ENCODE data around the gene TMEM229B. TPM values are rescaled to one million over a fixed set of nuclear protein-coding genes. Genes with fewer than 3 reads are reported as not detected.

The TMEM229B gene
- total and polyA plus RNA-seq, 4 donors: 1.5 to 4.5 (median 2.5) TPM

GRCh38 chr14:67497216-67497615, 8.7 kb upstream of the TMEM229B start:
- Histone ChIP-seq H3K4me1 (ENCODE audit: control insufficient read depth in 5 of 5, insufficient read depth in 5 of 5, low read length in 5 of 5) (no peaks in the 10 kb centered on the region), H3K9ac (ENCODE audit: insufficient read depth in 1 of 2, low read length in 2 of 2) (no peak overlapping the region), H3K27ac (ENCODE audit: low read depth in 1 of 2, low read length in 1 of 2) (no peak overlapping the region), H3K36me3 (ENCODE audit: control insufficient read depth in 4 of 4, insufficient read depth in 4 of 4, low read length in 4 of 4) (no peaks in the 10 kb centered on the region), H3K9me3 (ENCODE audit: control insufficient read depth in 4 of 4, insufficient read depth in 3 of 4, low read length in 3 of 4) (peaks cover 0 to 9% (median 2%) of the 10 kb centered on the region in 4 donors), H3K27me3 (ENCODE audit: control insufficient read depth in 3 of 3, insufficient read depth in 3 of 3, low read length in 2 of 3) (no peaks in the 10 kb centered on the region), H3K4me3 (no peak overlapping the region)
- TF ChIP-seq CTCF (IDR thresholded peaks at IDR 0.05; ENCODE audit: control extremely low read depth, extremely low read depth): no peak
- DNase-seq (no peak), ATAC-seq (ENCODE audit: insufficient read depth, low FRiP score) (no peak)
- 84 to 89% methylated on average over 13 of the region's 13 CpGs for WGBS, 2 donors

- 96% methylated on average over 1 of the region's 1 CpG for WGBS, 2 donors
- TF ChIP-seq CTCF (IDR thresholded peaks at IDR 0.05; ENCODE audit: control extremely low read depth, extremely low read depth): no peak
Observed at GRCh38 chr14:67495827-67496226, 7.3 kb upstream of the TMEM229B start.

GRCh38 chr14:67493092-67493717, 4.7 kb upstream of the TMEM229B start:
- Histone ChIP-seq H3K9me3 (ENCODE audit: control insufficient read depth in 4 of 4, insufficient read depth in 3 of 4, low read length in 3 of 4) (peaks cover 0 to 9% (median 2%) of the 10 kb centered on the region in 4 donors), H3K9ac (ENCODE audit: insufficient read depth in 1 of 2, low read length in 2 of 2) (no peak overlapping the region), H3K4me1 (ENCODE audit: control insufficient read depth in 5 of 5, insufficient read depth in 5 of 5, low read length in 5 of 5) (no peaks in the 10 kb centered on the region), H3K4me3 (no peak overlapping the region), H3K27ac (ENCODE audit: low read depth in 1 of 2, low read length in 1 of 2) (no peak overlapping the region), H3K36me3 (ENCODE audit: control insufficient read depth in 4 of 4, insufficient read depth in 4 of 4, low read length in 4 of 4) (no peaks in the 10 kb centered on the region), H3K27me3 (ENCODE audit: control insufficient read depth in 3 of 3, insufficient read depth in 3 of 3, low read length in 2 of 3) (no peaks in the 10 kb centered on the region)
- no peak for TF ChIP-seq CTCF (IDR thresholded peaks at IDR 0.05; ENCODE audit: control extremely low read depth, extremely low read depth)
- ATAC-seq (ENCODE audit: insufficient read depth, low FRiP score): no peak
- 93 to 94% methylated on average over 8 of the region's 8 CpGs for WGBS, 2 donors
- no peak for DNase-seq

More at GRCh38 chr14:67495827-67496226, 7.3 kb upstream of the TMEM229B start:
- Histone ChIP-seq H3K9me3 (ENCODE audit: control insufficient read depth in 4 of 4, insufficient read depth in 3 of 4, low read length in 3 of 4) (peaks cover 0 to 9% (median 2%) of the 10 kb centered on the region in 4 donors), H3K4me1 (ENCODE audit: control insufficient read depth in 5 of 5, insufficient read depth in 5 of 5, low read length in 5 of 5) (no peaks in the 10 kb centered on the region), H3K27ac (ENCODE audit: low read depth in 1 of 2, low read length in 1 of 2) (no peak overlapping the region), H3K27me3 (ENCODE audit: control insufficient read depth in 3 of 3, insufficient read depth in 3 of 3, low read length in 2 of 3) (no peaks in the 10 kb centered on the region), H3K36me3 (ENCODE audit: control insufficient read depth in 4 of 4, insufficient read depth in 4 of 4, low read length in 4 of 4) (no peaks in the 10 kb centered on the region), H3K4me3 (no peak overlapping the region), H3K9ac (ENCODE audit: insufficient read depth in 1 of 2, low read length in 2 of 2) (no peak overlapping the region)
- no peak for DNase-seq
- ATAC-seq (ENCODE audit: insufficient read depth, low FRiP score): no peak

- WGBS, 2 donors: 90 to 94% methylated on average over 3 of the region's 3 CpGs
- no peak overlapping the region for H3K9ac ChIP-seq (ENCODE audit: insufficient read depth in 1 of 2, low read length in 2 of 2)
- no peak overlapping the region for H3K27ac ChIP-seq (ENCODE audit: low read depth in 1 of 2, low read length in 1 of 2)
- H3K9me3 ChIP-seq (ENCODE audit: control insufficient read depth in 4 of 4, insufficient read depth in 3 of 4, low read length in 3 of 4): peaks cover 0 to 9% (median 2%) of the 10 kb centered on the region in 4 donors
- no peaks in the 10 kb centered on the region for H3K4me1 ChIP-seq (ENCODE audit: control insufficient read depth in 5 of 5, insufficient read depth in 5 of 5, low read length in 5 of 5)
- H3K36me3 ChIP-seq (ENCODE audit: control insufficient read depth in 4 of 4, insufficient read depth in 4 of 4, low read length in 4 of 4): no peaks in the 10 kb centered on the region
- ATAC-seq (ENCODE audit: insufficient read depth, low FRiP score): no peak
- no peak for DNase-seq
- H3K27me3 ChIP-seq (ENCODE audit: control insufficient read depth in 3 of 3, insufficient read depth in 3 of 3, low read length in 2 of 3): no peaks in the 10 kb centered on the region
- no peak overlapping the region for H3K4me3 ChIP-seq
- no peak for TF ChIP-seq CTCF (IDR thresholded peaks at IDR 0.05; ENCODE audit: control extremely low read depth, extremely low read depth)
Observed at GRCh38 chr14:67492538-67492937, 4.0 kb upstream of the TMEM229B start.
